ENCODE measurements around the gene GALNT7. TPM values are rescaled to one million over a fixed set of nuclear protein-coding genes. Genes with fewer than 3 reads are reported as not detected.
A peak's percentile ranks its signal among the peaks of the same experiment; 100 is the strongest.

Gene GALNT7
- total RNA-seq, 4 donors from 2014 or later, result 31.4 to 124 (median 105) TPM

DNA sequence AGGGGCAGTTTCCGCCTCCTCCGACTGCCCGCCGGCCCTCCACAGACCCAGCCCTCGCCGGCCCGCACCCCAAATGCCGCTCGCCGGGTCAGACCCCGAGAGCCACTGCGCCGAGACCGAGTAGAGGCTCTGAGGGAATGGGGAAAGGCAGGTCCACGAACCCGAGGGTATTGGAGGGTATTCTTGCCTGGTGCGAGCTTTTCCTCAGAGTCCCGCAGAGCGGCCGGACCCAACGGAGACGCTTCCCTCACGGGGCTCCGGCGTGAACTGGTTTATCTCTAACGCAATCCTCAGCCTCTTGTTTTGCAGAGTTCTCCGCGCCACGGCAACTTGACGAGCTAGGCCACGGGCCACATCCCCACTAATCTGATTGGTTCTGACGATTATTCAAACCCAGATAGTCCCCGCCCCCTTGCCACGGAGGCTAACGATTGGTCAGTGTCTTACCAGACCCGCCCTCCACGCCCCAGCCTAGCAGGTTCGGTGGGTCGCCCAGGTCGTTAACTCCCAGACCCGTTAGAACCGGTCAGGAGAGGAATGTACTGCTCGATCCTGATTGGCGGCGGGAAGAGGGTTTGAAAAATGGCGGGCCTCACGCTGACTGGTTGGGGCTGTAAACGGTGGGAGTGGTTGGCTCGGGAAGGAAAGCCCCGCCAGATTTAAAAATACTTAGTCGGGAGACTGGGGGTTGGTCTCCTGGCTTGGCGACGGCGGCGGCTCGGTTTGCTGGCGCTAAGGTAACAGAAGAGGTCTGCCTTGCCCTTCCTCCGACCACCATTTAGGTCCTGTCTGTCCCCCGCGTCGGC, 165.7 kb downstream of the GALNT7 start, which contains the start of gene HMGB2:
TSS of gene HMGB2 (minus strand) at position 274 of the 806 bp plus-strand sequence. CDS start 709 bp downstream, outside the sequence.
- H3K36me3 ChIP-seq, result peaks cover 0 to 7% (median 2%) of the 10 kb centered on the region in 4 donors
- in situ Hi-C loops (cut with MboI; ENCODE audit: low pct_ligation_motif_present in 1 of 4, low pct_unique_long_range_greater_than_20kb in 1 of 4, low sequenced_read_pairs in 3 of 4), result no loop called here
- H3K9me3 ChIP-seq, result no peaks in the 10 kb centered on the region
- no peak for TF ChIP-seq EP300 (IDR thresholded peaks at IDR 0.05; ENCODE audit: low read depth)
- peak; percentile 98 to 99 (median 99) for TF ChIP-seq POLR2AphosphoS5 (IDR thresholded peaks at IDR 0.05)
- peak; percentile 99 for TF ChIP-seq POLR2A (IDR thresholded peaks at IDR 0.05)
- no peaks in the 10 kb centered on the region for H3K27me3 ChIP-seq
- H3K4me1 ChIP-seq, result peaks cover 3 to 32% (median 19%) of the 10 kb centered on the region in 4 donors
- intact Hi-C loops (cut with DNase I; ENCODE audit: low total_unique reads), result loop anchor here (5.0 kb wide), 2 partner anchors 38 to 83 kb away; partner anchors contain the start of gene SAP30
- peak within 1 kb of the TSS; percentile 97 to 99 (median 98) for H3K27ac ChIP-seq
- 0% methylated on average over 58 of the region's 61 CpGs; no CpG with 5 or more reads in 1 of the 2 donors for WGBS, 2 donors (ENCODE audit: low coverage in 1 of 2)
- H3K4me3 ChIP-seq, result peak within 1 kb of the TSS; percentile 62 to 97 (median 86)
- DNase-seq, result peak; percentile 100

DNA sequence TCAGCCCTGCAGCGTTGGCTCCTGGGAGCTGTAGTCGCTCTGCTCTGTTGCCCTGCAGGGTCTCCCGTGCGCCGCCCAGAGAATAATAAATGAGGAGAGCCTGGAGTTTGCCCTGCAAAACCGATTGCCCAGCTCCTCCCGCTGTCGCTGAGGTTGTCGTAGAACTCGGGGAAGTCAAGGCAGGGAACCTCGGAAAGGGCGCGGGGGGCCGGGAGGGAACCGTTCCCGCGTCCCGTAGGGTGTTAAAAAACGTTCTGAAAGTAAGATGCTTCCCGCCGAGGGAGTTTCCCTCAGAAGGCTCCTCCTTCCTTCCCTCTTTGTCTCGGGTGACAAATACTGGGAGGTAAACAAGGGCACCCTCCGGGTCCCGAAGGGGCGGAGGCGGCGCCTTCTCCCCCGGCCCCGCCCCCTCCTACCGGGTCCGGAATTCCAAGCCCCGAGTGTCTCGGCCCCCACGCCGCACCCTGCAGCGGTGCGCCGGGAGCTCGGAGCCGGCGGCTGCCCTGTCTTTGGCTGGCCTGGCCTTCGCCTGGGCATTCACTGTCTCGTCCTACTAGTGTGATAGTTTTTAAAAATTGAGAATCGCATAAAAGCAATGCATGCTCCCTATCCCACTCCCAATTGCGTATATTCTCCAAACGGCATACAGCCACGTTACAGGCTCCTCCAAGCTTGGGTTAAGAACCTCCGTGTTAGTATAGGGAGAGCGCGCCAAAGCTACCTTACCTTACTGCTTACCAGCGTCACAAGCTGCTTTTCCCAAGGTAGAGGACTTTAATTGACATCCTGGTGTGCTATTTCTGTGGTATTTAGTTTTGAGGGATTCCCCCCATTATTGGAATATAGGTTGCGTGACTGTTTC, 166.5 kb downstream of the GALNT7 start:
- Histone ChIP-seq H3K9me3 (no peaks in the 10 kb centered on the region), H3K4me1 (peaks cover 3 to 32% (median 19%) of the 10 kb centered on the region in 4 donors), H3K27me3 (no peaks in the 10 kb centered on the region), H3K27ac (peak overlapping the region; percentile 97 to 99 (median 98)), H3K36me3 (peaks cover 0 to 5% (median under 1%) of the 10 kb centered on the region in 4 donors), H3K4me3 (peak overlapping the region; percentile 55 to 97 (median 78))
- DNase-seq, result peak; percentile 75
- intact Hi-C loops (cut with DNase I; ENCODE audit: low total_unique reads), result loop anchor here (5.0 kb wide), 2 partner anchors 37 to 82 kb away; partner anchors contain the start of gene SAP30
- WGBS, 2 donors (ENCODE audit: low coverage in 1 of 2), result 3 to 57% methylated on average over 1 to 51 of the region's 52 CpGs
- in situ Hi-C loops (cut with MboI; ENCODE audit: low pct_ligation_motif_present in 1 of 4, low pct_unique_long_range_greater_than_20kb in 1 of 4, low sequenced_read_pairs in 3 of 4), result no loop called here
- TF ChIP-seq EP300 (IDR thresholded peaks at IDR 0.05; ENCODE audit: low read depth) (no peak), POLR2A (IDR thresholded peaks at IDR 0.05) (peak; percentile 63), POLR2AphosphoS5 (IDR thresholded peaks at IDR 0.05) (peak in 2 of 3 donors; percentile 69 to 72)
- TF ChIP-seq, protein P1, sequence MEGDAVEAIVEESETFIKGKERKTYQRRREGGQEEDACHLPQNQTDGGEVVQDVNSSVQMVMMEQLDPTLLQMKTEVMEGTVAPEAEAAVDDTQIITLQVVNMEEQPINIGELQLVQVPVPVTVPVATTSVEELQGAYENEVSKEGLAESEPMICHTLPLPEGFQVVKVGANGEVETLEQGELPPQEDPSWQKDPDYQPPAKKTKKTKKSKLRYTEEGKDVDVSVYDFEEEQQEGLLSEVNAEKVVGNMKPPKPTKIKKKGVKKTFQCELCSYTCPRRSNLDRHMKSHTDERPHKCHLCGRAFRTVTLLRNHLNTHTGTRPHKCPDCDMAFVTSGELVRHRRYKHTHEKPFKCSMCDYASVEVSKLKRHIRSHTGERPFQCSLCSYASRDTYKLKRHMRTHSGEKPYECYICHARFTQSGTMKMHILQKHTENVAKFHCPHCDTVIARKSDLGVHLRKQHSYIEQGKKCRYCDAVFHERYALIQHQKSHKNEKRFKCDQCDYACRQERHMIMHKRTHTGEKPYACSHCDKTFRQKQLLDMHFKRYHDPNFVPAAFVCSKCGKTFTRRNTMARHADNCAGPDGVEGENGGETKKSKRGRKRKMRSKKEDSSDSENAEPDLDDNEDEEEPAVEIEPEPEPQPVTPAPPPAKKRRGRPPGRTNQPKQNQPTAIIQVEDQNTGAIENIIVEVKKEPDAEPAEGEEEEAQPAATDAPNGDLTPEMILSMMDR (IDR thresholded peaks at IDR 0.05), result no peak

DNA sequence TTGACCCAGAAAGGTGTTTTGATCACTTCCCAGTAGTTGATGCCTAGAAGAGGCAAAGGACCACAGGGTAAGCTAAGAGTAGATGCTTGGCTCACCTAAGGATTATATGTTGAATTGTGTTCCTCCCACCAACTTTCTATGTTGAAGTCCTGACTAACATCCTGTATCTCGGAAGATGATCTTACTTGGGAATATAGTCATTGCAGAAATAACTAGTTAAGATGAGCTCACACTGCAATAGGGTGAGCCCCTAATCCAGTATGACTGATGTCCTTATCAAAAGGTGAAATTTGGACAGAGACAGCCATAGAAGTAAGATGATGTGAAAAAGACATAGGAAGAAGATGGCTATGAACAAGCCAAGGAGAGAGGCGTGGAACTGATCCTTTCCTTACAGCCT, 168.9 kb downstream of the GALNT7 start:
- in situ Hi-C loops (cut with MboI; ENCODE audit: low pct_ligation_motif_present in 1 of 4, low pct_unique_long_range_greater_than_20kb in 1 of 4, low sequenced_read_pairs in 3 of 4), result no loop called here
- intact Hi-C loops (cut with DNase I; ENCODE audit: low total_unique reads), result no loop called here

DNA sequence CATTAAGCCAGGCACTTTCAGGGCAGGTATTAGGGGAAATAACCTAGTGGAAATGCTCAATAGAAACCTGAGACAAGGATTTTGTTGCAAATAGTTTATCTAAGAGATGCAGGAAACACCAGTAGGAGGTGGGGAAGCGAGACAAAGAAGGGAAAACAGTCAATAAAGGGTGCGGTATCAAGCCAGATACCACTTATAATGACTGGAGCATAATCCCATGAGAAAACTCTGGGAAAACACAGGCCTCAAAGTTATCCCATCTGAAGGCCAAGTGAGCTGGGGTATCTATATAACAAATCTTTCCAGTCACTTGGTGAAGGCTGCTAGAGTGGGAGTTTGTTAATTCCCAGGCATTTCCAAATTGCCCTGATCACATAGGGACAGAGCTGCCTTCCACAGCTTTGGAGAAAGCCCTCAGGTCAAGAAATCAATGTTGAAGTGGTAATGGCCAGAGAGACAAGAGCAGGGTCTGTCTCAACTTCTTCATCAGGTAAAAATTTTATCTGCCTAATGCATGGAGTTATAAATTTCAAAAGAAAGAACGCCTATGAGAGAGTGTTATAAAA, 175.3 kb downstream of the GALNT7 start:
- H3K27ac ChIP-seq, result no peak overlapping the region
- H3K4me1 ChIP-seq, result no peaks in the 10 kb centered on the region
- in situ Hi-C loops (cut with MboI; ENCODE audit: low pct_ligation_motif_present in 1 of 4, low pct_unique_long_range_greater_than_20kb in 1 of 4, low sequenced_read_pairs in 3 of 4), result no loop called here
- WGBS, 2 donors (ENCODE audit: low coverage in 1 of 2), result 65 to 92% methylated on average over 2 to 3 of the region's 3 CpGs
- DNase-seq, result no peak
- H3K36me3 ChIP-seq, result no peaks in the 10 kb centered on the region
- no peaks in the 10 kb centered on the region for H3K9me3 ChIP-seq
- H3K4me3 ChIP-seq, result no peak overlapping the region
- intact Hi-C loops (cut with DNase I; ENCODE audit: low total_unique reads), result no loop called here
- no peak for TF ChIP-seq EP300 (IDR thresholded peaks at IDR 0.05; ENCODE audit: low read depth)
- TF ChIP-seq POLR2AphosphoS5 (IDR thresholded peaks at IDR 0.05), result no peak
- TF ChIP-seq, protein P1 (IDR thresholded peaks at IDR 0.05), result no peak
- TF ChIP-seq POLR2A (IDR thresholded peaks at IDR 0.05), result no peak
- H3K27me3 ChIP-seq, result no peaks in the 10 kb centered on the region

More for the DNA sequence above, 168.9 kb downstream of the GALNT7 start:
- H3K27me3 ChIP-seq, result no peaks in the 10 kb centered on the region
- 97 to 99% methylated on average over 2 of the region's 2 CpGs for WGBS, 2 donors (ENCODE audit: low coverage in 1 of 2)
- no peak for TF ChIP-seq POLR2AphosphoS5 (IDR thresholded peaks at IDR 0.05)
- TF ChIP-seq, protein P1 (IDR thresholded peaks at IDR 0.05), result no peak
- TF ChIP-seq POLR2A (IDR thresholded peaks at IDR 0.05), result no peak
- no peak for TF ChIP-seq EP300 (IDR thresholded peaks at IDR 0.05; ENCODE audit: low read depth)
- no peak overlapping the region for H3K27ac ChIP-seq
- H3K4me3 ChIP-seq, result no peak overlapping the region
- no peaks in the 10 kb centered on the region for H3K9me3 ChIP-seq
- H3K4me1 ChIP-seq, result peaks cover 3 to 15% (median 11%) of the 10 kb centered on the region in 4 donors
- DNase-seq, result no peak
- no peaks in the 10 kb centered on the region for H3K36me3 ChIP-seq
